GM18508 (cell line): ENCODE measurements around the gene LCMT1.
"Not testable (repeated sequence)": the region's sequence is repeated elsewhere in the genome, so short reads cannot be mapped to it uniquely, and the experiment has no call there.

Experiments used
- ATAC-seq: cut with Tn5 transposase; IDR thresholded peaks from one replicate; pipeline ENCODE4 v1.9.1; 2021; ENCODE audit warnings: moderate number of reproducible peaks; ENCODE audit not compliant: insufficient read depth, unreplicated experiment

Gene LCMT1

DNA sequence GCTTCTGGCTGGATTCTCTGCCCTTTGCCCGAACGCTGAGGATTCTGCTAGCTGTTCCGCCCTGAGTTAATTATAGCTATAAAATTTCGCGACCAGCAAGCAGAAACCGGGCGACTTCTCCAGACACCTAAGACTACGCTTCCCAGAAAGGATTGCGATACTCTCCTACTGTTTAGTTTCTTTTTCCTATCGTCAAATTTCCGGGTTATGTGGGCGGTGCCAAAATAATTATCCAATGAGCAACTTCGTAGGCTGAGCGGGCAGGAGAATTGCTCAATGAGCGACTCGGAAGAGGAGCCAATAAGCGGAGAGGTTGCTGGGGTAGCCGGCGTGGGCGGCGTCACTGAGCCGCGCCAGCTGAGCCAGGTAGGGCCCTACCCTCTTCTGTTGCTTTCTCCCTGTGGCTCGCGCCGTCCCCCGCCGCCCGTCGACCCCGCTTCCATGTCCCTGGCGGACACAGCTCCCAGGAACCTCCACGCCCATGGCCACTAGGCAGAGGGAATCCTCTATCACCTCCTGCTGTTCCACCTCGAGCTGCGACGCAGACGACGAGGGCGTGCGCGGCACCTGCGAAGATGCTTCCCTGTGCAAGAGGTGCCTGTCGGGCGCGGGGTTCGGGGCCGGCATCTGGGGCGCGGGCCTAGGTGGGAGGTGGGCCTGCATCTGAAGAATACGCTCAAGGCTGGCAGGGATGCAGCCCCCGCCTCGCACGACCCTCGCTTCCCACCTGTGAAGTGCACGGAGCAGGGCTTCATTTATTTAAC is at the start of gene LCMT1:
LCMT1 (plus strand) TSS at position 340 of the 764 bp plus-strand sequence; CDS start at position 482, 142 bp downstream.
- ATAC-seq: peak; percentile 83

DNA sequence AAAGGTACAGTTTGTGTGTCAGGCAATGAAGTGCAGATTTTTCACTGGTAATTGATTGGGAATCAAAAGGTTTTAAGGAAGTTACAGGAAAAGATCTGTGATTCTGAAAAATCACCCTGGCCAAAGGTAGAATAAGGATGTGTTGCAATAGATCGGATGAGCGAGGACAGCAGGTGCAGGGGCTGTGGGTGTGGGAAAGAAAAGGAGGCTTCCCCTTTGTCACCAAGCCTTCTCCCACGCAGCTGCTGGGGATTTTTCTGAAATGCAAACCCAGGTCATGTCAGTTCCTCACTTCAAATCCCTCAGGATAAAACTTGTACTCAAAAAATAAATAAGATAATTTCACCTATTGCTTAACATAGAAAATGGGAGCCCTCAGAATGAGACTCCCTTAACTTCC is 48.4 kb upstream of the LCMT1 start:
- ATAC-seq: no peak

- ATAC-seq: no peak
Observed at GRCh38 chr16:25063865-25064264, 47.7 kb upstream of the LCMT1 start.

- not testable (repeated sequence) for ATAC-seq
Observed at GRCh38 chr16:25064281-25064680, 47.3 kb upstream of the LCMT1 start.

DNA sequence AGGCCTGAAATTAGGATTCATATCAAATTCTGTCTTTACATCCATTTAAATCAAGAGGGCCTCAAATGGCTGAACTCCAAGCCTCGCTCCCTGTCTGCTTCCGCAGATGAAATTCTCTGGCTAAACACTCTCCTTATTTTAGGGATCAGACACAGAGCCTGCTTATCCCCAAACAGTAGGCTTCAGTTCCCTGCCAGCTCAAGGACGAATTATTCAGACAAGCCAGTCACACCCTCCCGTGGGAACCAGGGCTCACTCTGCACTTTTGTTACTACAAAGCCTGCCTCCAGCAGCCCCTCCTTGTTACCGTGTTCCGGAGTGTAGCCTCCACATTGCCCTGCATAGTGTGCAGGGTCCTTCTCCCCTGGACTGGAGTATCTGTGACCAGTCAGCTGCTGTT is 46.6 kb upstream of the LCMT1 start:
- ATAC-seq: no peak

GRCh38 chr16:25065899-25066298 is 45.6 kb upstream of the LCMT1 start:
- no peak for ATAC-seq

DNA sequence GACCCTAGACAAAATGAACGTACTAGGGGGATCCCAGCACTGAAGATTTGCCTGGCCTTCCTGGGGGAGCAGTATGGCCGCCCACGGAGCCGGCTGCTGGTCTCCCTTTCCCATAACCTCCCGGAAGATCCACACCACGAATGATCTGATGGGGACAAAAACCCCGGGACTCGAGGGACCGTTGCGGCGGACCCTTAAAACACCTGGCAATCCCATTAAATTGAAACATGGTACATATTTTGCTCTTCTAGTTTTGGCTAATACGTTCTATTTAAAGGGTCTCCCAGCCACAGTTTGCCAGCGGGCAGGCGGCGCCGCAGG is 45.2 kb upstream of the LCMT1 start:
- no peak for ATAC-seq

DNA sequence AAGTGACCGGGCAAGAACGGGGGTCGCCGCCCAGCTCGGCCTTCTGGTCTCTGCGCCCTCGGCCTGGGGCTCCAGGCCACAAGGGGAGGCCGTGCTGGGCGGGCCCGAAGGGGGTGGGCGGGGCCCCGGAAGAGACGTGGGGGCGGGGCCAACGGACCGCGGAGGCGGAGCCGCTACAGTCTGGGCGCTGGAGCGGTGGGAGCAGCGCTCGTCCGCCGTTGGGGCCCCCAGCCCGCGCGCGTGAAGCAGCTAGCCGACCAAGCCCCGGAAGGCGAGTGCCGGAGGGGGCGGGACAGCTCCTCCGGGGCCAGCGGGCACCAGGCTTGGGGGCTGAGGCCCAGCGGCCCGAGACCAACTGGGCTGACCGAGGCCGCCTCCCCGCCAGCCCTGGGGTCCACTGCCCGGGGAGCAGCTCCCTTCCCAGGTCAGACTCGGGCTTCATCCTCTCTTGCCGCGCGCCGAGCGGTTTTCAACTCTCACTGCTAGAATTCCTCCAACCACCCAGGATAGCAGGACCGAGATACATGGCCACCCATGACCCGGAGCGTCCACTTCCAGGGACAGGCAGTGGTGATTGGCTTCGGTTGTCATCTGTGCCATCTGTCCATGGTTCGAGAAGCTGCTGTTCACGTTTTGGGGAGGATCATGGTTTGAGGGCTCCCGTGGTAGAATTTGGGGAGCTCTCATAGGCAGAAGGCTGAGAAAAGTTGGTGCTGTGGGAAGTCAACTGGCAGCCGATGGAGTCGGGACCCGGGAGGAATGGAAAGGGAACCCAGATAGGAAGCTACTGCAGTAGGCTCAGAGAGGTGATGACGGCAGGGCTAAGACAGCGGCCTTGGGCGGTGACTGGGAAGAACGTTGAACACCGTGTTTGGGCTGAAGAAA is 44.6 kb upstream of the LCMT1 start:
- no peak for ATAC-seq

GRCh38 chr16:25073854-25074253 is 37.7 kb upstream of the LCMT1 start:
- no peak for ATAC-seq

DNA sequence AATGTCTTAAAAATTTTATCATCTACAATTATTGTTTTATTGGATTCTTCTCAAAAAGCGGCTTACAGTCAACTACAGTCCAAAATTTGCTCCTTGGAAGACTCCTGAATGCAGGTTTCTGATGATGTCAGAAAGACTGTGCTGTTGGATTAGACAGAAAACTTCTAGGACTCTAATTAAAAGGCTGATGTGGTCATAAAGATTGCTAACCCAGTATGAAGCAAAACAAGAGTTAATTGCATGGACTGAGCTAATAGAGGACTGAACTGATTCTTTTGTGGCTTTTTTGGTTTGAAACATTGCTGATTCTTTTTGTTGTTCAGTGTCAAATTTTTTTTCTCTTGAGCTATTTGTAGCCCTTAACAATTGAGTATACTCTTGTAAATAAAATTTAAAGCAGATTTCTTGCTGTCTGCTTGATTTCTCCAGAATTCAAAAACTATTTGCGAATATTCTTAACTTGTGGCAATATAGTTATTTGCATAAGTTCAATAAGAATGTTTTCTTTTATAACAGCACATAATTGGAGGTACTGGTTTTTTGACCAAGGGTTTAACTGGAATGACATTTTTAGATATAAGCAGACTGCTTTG is 33.1 kb upstream of the LCMT1 start:
- ATAC-seq: no peak

GRCh38 chr16:25079637-25080378 is 31.7 kb upstream of the LCMT1 start:
- no peak for ATAC-seq

- no peak for ATAC-seq
Observed at GRCh38 chr16:25080420-25081131, 31.0 kb upstream of the LCMT1 start.

GRCh38 chr16:25081702-25082101 is 29.8 kb upstream of the LCMT1 start:
- no peak for ATAC-seq

- no peak for ATAC-seq
Observed at GRCh38 chr16:25083065-25083464, 28.5 kb upstream of the LCMT1 start.

GRCh38 chr16:25083701-25084100 is 27.8 kb upstream of the LCMT1 start:
- no peak for ATAC-seq

DNA sequence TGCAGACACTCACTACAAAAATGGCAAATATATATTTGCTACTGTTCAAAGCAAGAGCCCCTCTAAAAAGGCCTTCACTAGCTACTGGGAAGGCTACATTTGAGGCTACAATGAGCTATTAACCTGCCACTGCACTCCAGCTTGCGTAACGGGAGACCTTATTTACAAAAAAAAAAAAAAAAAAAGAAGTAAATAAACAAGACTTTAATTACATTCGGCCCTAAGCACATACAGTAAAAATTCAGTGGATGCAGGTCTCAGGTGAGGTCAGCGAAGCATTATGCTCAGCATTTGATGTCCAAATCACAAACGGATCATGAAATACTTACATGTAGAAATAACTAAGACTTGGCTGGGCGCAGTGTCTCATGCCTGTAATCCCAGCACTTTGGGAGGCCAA is 26.7 kb upstream of the LCMT1 start:
- no peak for ATAC-seq

DNA sequence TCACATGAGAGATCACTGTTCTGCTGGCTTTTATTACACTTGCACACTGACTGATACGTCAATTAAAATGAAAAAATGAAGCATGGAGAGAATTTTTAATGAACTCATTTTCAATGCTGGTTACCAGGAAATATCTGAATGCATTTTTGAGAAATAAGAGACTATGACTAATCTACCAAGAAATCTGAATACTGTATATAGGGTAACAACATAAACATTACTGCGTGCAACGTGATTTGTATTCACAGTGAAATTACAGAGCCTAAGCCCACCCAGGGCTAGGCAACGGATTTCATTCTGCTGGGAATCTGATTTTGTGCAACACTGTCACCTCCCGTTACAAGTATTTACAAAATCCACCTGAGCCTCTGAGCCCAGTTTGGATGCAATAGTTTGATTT is 23.8 kb upstream of the LCMT1 start:
- ATAC-seq: no peak

- ATAC-seq: no peak
Observed at GRCh38 chr16:25089351-25089750, 22.2 kb upstream of the LCMT1 start.

GRCh38 chr16:25092441-25092840 is 19.1 kb upstream of the LCMT1 start:
- ATAC-seq: no peak
